ENCODE data around the gene HOXD4.
A peak's percentile ranks its signal among the peaks of the same experiment; 100 is the strongest.

Gene HOXD4

DNA sequence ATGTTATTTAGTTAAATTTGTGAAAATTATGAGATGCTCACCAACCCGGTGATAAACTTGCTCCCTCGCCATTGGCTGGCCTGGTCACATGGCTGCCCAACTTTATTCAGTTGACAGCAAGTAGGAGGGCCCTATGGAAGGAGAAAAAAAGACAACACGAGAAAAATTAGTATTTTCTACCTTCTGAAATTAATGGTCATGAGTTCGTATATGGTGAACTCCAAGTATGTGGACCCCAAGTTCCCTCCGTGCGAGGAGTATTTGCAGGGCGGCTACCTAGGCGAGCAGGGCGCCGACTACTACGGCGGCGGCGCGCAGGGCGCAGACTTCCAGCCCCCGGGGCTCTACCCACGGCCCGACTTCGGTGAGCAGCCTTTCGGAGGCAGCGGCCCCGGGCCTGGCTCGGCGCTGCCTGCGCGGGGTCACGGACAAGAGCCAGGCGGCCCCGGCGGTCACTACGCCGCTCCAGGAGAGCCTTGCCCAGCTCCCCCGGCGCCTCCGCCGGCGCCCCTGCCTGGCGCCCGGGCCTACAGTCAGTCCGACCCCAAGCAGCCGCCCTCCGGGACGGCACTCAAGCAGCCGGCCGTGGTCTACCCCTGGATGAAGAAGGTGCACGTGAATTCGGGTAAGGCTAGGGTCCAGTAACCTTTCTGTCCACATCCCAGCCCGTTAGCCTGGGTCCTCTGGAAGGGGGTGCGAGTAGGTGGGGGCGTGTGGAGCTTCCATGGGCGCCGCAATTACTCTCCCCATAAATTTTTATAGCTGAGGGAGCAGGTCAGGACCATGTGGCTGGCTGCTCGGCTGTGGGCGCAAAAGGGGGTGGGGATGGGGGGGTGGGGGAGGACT, at the start of gene HOXD4:
Gene HOXD4 (plus strand): TSS at position 109 of the 846 bp plus-strand sequence. CDS start 84 bp downstream, at position 193.
- no peak for TF ChIP-seq CTCF (IDR thresholded peaks at IDR 0.05; ENCODE audit: borderline replicate concordance, insufficient read depth, low read depth, low read length)
- H3K4me3 ChIP-seq (ENCODE audit: low read depth, low read length) = peak within 1 kb of the TSS; percentile 13

DNA sequence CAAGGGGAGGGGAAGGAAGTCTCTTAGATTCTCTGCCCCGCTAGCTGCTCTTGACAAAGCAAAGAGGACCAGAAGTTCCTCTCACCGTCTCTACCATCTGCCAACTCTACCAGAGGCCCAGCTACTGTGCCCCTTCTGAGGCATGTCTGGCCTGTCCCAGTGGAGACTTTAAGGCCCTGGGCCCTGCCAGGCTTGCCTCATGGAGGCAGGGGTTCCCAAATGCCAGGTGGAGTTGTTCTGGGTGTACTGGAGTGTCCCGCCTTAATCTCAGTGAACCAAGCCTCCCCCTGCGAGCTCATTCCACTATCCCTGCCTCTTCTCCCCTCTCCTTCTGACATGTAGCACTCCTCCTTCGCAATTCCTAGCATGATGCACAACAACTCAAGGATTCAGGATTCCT, 49.5 kb upstream of the HOXD4 start:
- TF ChIP-seq CTCF (IDR thresholded peaks at IDR 0.05; ENCODE audit: borderline replicate concordance, insufficient read depth, low read depth, low read length) = no peak
- H3K4me3 ChIP-seq (ENCODE audit: low read depth, low read length) = no peak overlapping the region

- no peak overlapping the region for H3K4me3 ChIP-seq (ENCODE audit: low read depth, low read length)
- TF ChIP-seq CTCF (IDR thresholded peaks at IDR 0.05; ENCODE audit: borderline replicate concordance, insufficient read depth, low read depth, low read length) = no peak
Measured at GRCh38 chr2:176102309-176102866, 49.0 kb upstream of the HOXD4 start.

- TF ChIP-seq CTCF (IDR thresholded peaks at IDR 0.05; ENCODE audit: borderline replicate concordance, insufficient read depth, low read depth, low read length) = no peak
- no peak overlapping the region for H3K4me3 ChIP-seq (ENCODE audit: low read depth, low read length)
Measured at GRCh38 chr2:176103194-176103593, 48.2 kb upstream of the HOXD4 start.

- no peak for TF ChIP-seq CTCF (IDR thresholded peaks at IDR 0.05; ENCODE audit: borderline replicate concordance, insufficient read depth, low read depth, low read length)
- no peak overlapping the region for H3K4me3 ChIP-seq (ENCODE audit: low read depth, low read length)
Measured at GRCh38 chr2:176103742-176104315, 47.5 kb upstream of the HOXD4 start.

- TF ChIP-seq CTCF (IDR thresholded peaks at IDR 0.05; ENCODE audit: borderline replicate concordance, insufficient read depth, low read depth, low read length) = no peak
- H3K4me3 ChIP-seq (ENCODE audit: low read depth, low read length) = no peak overlapping the region
Measured at GRCh38 chr2:176104316-176105077, 46.9 kb upstream of the HOXD4 start.

All from GM12875 (cell line).